Measurements from ENCODE around the gene C5orf58.
A peak's percentile ranks its signal among the peaks of the same experiment; 100 is the strongest.

C5orf58 gene

GRCh38 chr5:170252720-170253350 is 20.1 kb downstream of the C5orf58 start:
- Histone ChIP-seq H3K9me3 (peaks cover under 1% of the 10 kb centered on the region; the same call in 1 of the 2 replicates), H3K4me2 (no peak overlapping the region), H3K9ac (no peak overlapping the region), H3K27ac (no peak overlapping the region), H3K4me3 (no peak overlapping the region), H3K27me3 (no peaks in the 10 kb centered on the region), H3K36me3 (peaks cover 100% of the 10 kb centered on the region), H3K4me1 (no peaks in the 10 kb centered on the region), H4K20me1 (no peaks in the 10 kb centered on the region)
- no peak for TF ChIP-seq Cebpa-rat (IDR thresholded peaks at IDR 0.05)

- H3K36me3 ChIP-seq: peaks cover 100% of the 10 kb centered on the region
- no peak for TF ChIP-seq Cebpa-rat (IDR thresholded peaks at IDR 0.05)
- no peak overlapping the region for H3K9ac ChIP-seq
- H3K4me2 ChIP-seq: no peak overlapping the region
- no peaks in the 10 kb centered on the region for H4K20me1 ChIP-seq
- H3K27me3 ChIP-seq: no peaks in the 10 kb centered on the region
- no peak overlapping the region for H3K27ac ChIP-seq
- no peaks in the 10 kb centered on the region for H3K9me3 ChIP-seq
- H3K4me1 ChIP-seq: no peaks in the 10 kb centered on the region
- H3K4me3 ChIP-seq: no peak overlapping the region
Observed at GRCh38 chr5:170254056-170254455, 21.3 kb downstream of the C5orf58 start.

- Histone ChIP-seq H3K4me1 (no peaks in the 10 kb centered on the region), H3K36me3 (peaks cover 100% of the 10 kb centered on the region), H3K4me3 (no peak overlapping the region), H3K9ac (no peak overlapping the region), H3K9me3 (no peaks in the 10 kb centered on the region), H3K4me2 (no peak overlapping the region), H4K20me1 (no peaks in the 10 kb centered on the region), H3K27me3 (no peaks in the 10 kb centered on the region), H3K27ac (no peak overlapping the region)
- TF ChIP-seq Cebpa-rat (IDR thresholded peaks at IDR 0.05): no peak
Observed at GRCh38 chr5:170256571-170256970, 23.8 kb downstream of the C5orf58 start.

GRCh38 chr5:170257370-170257769 is 24.6 kb downstream of the C5orf58 start:
- no peak for TF ChIP-seq Cebpa-rat (IDR thresholded peaks at IDR 0.05)
- Histone ChIP-seq H3K27ac (no peak overlapping the region), H3K36me3 (peaks cover 100% of the 10 kb centered on the region), H4K20me1 (no peaks in the 10 kb centered on the region), H3K4me1 (no peaks in the 10 kb centered on the region), H3K27me3 (no peaks in the 10 kb centered on the region), H3K9ac (no peak overlapping the region), H3K4me2 (no peak overlapping the region), H3K4me3 (no peak overlapping the region), H3K9me3 (no peaks in the 10 kb centered on the region)

- Histone ChIP-seq H4K20me1 (no peaks in the 10 kb centered on the region), H3K27ac (no peak overlapping the region), H3K9ac (no peak overlapping the region), H3K36me3 (peaks cover 100% of the 10 kb centered on the region), H3K27me3 (no peaks in the 10 kb centered on the region), H3K4me1 (peaks cover 7% of the 10 kb centered on the region), H3K4me2 (no peak overlapping the region), H3K9me3 (no peaks in the 10 kb centered on the region), H3K4me3 (no peak overlapping the region)
- no peak for TF ChIP-seq Cebpa-rat (IDR thresholded peaks at IDR 0.05)
Observed at GRCh38 chr5:170261528-170262043, 28.8 kb downstream of the C5orf58 start.

- Histone ChIP-seq H3K27me3 (no peaks in the 10 kb centered on the region), H4K20me1 (no peaks in the 10 kb centered on the region), H3K4me2 (no peak overlapping the region), H3K27ac (no peak overlapping the region), H3K4me1 (peaks cover 15% of the 10 kb centered on the region), H3K36me3 (peaks cover 100% of the 10 kb centered on the region), H3K4me3 (no peak overlapping the region), H3K9ac (no peak overlapping the region), H3K9me3 (no peaks in the 10 kb centered on the region)
- TF ChIP-seq Cebpa-rat (IDR thresholded peaks at IDR 0.05): no peak
Observed at GRCh38 chr5:170262061-170263045, 29.6 kb downstream of the C5orf58 start.

- TF ChIP-seq Cebpa-rat (IDR thresholded peaks at IDR 0.05): no peak
- H3K27me3 ChIP-seq: no peaks in the 10 kb centered on the region
Observed at GRCh38 chr5:170263906-170264305, 31.1 kb downstream of the C5orf58 start.

GRCh38 chr5:170265522-170265921 is 32.7 kb downstream of the C5orf58 start:
- Histone ChIP-seq H3K9ac (no peak overlapping the region), H3K27ac (no peak overlapping the region), H3K4me2 (no peak overlapping the region), H3K4me1 (peaks cover 46% of the 10 kb centered on the region), H3K36me3 (peaks cover 89% of the 10 kb centered on the region), H3K27me3 (no peaks in the 10 kb centered on the region), H3K4me3 (no peak overlapping the region), H3K9me3 (no peaks in the 10 kb centered on the region), H4K20me1 (0 out of 2 replicates have a peak, but pooled peaks cover 5% of the 10 kb centered on the region)
- no peak for TF ChIP-seq Cebpa-rat (IDR thresholded peaks at IDR 0.05)

More at GRCh38 chr5:170263906-170264305, 31.1 kb downstream of the C5orf58 start:
- H3K36me3 ChIP-seq: peaks cover 89% of the 10 kb centered on the region
- no peak overlapping the region for H3K27ac ChIP-seq
- no peak overlapping the region for H3K4me3 ChIP-seq
- H3K4me1 ChIP-seq: peaks cover 30% of the 10 kb centered on the region
- H4K20me1 ChIP-seq: 0 out of 2 replicates have a peak, but pooled peaks cover 5% of the 10 kb centered on the region
- no peak overlapping the region for H3K9ac ChIP-seq
- H3K4me2 ChIP-seq: no peak overlapping the region
- H3K9me3 ChIP-seq: no peaks in the 10 kb centered on the region

- peak overlapping the region; percentile 16; the same call in 1 of the 2 replicates for H3K9ac ChIP-seq
- H3K27me3 ChIP-seq: no peaks in the 10 kb centered on the region
Observed at GRCh38 chr5:170266570-170267381, 34.0 kb downstream of the C5orf58 start.

More at GRCh38 chr5:170266570-170267381, 34.0 kb downstream of the C5orf58 start:
- no peak for TF ChIP-seq Cebpa-rat (IDR thresholded peaks at IDR 0.05)
- H3K27ac ChIP-seq: no peak overlapping the region
- peak overlapping the region; percentile 29 for H3K4me2 ChIP-seq
- no peaks in the 10 kb centered on the region for H3K9me3 ChIP-seq
- peaks cover 89% of the 10 kb centered on the region for H3K36me3 ChIP-seq
- no peak overlapping the region for H3K4me3 ChIP-seq
- H4K20me1 ChIP-seq: 0 out of 2 replicates have a peak, but pooled peaks cover 5% of the 10 kb centered on the region
- peaks cover 49% of the 10 kb centered on the region for H3K4me1 ChIP-seq

Measured in BLaER1 (cell line).